ENCODE results near the gene SUPT3H.

SUPT3H gene

GRCh38 chr6:44824567-44824966 is 553.2 kb downstream of the SUPT3H start:
- no peak for DNase-seq

- DNase-seq, result no peak
These were observed 557.0 kb downstream of the SUPT3H start for GRCh38 chr6:44820759-44821158.

GRCh38 chr6:44820321-44820720 is 557.4 kb downstream of the SUPT3H start:
- DNase-seq, result no peak

DNA sequence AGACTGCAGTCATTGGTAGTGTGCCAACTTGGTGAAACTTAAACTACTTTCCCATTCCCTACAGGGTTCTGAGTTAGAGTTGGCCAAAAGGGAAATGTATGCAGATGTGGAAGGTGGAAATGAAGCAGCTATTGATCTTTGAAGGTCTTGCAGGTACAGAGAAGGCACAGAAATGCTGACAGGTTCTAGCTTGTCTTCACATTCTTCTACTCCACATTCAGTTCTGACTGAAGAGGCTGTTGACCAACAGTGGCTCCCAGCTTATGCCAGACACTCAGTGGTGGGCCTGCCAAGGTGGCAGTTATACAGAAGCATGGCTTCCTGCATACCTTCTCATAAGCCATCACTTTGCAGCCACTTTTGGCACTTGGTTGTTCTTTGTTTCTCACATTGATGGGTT is 566.3 kb downstream of the SUPT3H start:
- DNase-seq, result no peak

DNA sequence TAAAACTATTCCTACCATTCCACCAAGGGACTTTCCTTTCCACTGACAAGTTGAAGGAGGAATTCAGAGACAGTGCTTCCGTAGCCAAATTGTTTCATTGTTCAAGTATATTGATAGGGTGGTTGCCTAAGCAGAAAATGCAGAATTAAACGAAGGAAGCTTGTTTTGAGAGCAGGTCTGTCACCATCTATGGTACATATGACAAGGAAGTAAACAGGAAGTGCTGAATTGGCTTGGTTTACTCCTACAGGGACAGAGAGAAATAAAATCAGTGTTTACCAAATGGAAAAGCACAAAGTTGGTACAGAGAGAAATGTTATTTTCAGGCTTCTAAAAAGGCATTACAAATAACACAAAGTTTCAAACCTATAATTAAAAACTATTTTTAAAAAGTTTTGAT is 568.5 kb downstream of the SUPT3H start:
- no peak for DNase-seq

DNA sequence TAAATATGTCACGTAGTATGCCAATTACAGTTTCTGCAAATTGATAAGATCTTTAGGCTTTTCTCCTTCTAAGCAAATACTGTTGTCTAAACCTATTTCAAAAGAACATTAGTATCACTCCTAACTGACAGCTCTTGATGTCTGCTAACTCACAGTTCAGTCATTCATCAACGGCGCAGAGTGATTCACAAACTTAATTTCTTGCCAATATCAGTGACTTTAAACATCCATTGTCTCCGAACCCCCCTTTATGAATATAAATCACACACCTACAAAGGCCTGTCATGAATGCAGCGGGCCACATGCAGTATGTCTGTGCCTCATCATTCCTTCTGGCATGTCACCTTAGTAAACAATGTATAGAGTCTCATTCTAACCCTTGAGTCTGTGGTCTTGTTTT is 569.6 kb downstream of the SUPT3H start:
- no peak for DNase-seq

- peak; percentile 29 for DNase-seq
These were observed 571.1 kb downstream of the SUPT3H start for GRCh38 chr6:44806656-44807055.

DNA sequence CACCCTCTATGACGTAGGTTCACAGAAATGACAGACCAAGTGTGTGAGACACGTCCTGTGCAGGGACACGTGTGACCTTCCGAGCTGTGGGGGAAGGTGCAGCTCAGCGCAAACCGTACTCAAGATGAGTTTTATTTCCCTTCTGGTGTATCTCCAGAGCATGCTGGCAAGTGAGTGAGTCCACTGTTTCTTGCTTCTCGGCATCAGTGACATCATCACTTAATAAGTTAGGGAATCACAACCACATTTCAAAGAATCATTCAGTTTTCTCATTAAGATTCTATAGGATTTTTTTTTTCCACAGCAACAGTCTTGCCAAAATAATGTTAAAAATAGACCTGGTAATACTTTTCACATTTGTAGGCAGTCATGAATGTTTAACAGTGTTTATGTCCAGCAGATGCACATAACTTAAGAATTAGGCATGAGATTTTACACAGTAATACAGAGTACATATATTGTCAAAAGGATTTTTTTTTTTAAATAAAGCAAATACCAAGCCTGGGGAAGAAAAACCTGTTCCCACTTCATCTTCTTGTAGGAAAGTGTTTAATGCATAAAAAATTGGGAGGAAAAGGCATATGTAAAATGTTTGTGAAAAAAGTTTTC is 572.4 kb downstream of the SUPT3H start:
- peak; percentile 91 for DNase-seq

GRCh38 chr6:44804546-44805159 is 573.1 kb downstream of the SUPT3H start:
- DNase-seq, result no peak

- DNase-seq, result no peak
These were observed 573.7 kb downstream of the SUPT3H start for GRCh38 chr6:44804016-44804415.

GRCh38 chr6:44800784-44801592 is 576.7 kb downstream of the SUPT3H start:
- no peak for DNase-seq

GRCh38 chr6:44800171-44800783 is 577.5 kb downstream of the SUPT3H start:
- DNase-seq, result peak; percentile 77

DNA sequence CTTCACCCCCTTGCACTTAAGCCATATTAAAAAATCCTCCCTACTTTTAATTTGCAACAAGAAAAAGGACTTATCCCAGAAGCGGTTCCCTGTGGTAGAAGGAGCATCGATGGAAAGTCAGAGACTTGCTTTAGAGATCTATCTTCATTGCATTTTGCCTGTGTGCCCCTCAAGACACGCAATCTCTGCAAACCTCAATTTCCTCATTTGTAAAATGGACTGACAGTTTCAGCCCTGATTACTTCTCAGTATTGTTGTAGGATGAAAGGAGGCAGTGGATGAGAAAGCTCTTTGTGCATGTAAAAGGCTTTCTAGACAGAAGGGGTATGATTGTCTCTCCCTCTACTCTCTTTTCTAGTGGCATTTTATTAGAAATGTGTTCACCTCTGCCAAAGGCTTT is 580.0 kb downstream of the SUPT3H start:
- no peak for DNase-seq

GRCh38 chr6:44795326-44795725 is 582.4 kb downstream of the SUPT3H start:
- no peak for DNase-seq

- DNase-seq, result no peak
These were observed 587.9 kb downstream of the SUPT3H start for GRCh38 chr6:44789806-44790205.

DNA sequence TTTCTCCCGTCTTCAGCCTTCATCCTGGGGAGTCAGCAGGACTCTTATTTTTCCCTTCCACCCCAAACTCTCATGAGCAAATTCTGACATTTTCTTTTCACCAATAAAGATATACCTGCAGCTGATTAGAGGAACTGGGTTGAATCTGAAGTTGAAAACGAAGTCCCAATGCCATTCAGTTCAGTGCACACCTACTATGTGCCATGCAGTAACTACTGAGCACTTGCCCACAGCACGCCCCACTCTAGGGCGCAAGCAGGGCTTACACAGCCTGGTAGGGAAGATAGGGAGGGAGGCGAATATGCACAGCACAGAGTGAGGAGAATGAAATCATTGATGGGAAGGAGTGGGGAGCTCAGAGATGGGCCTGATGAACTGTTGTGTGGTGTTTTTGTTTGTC is 588.7 kb downstream of the SUPT3H start:
- DNase-seq, result no peak

GRCh38 chr6:44788387-44788981 is 589.2 kb downstream of the SUPT3H start:
- peak; percentile 19 for DNase-seq

- DNase-seq, result no peak
These were observed 590.4 kb downstream of the SUPT3H start for GRCh38 chr6:44787254-44787834.

- DNase-seq, result no peak
These were observed 592.6 kb downstream of the SUPT3H start for GRCh38 chr6:44785130-44785529.

GRCh38 chr6:44784195-44784594 is 593.5 kb downstream of the SUPT3H start:
- DNase-seq, result no peak

GRCh38 chr6:44782892-44783291 is 594.8 kb downstream of the SUPT3H start:
- no peak for DNase-seq

GRCh38 chr6:44781912-44782597 is 595.7 kb downstream of the SUPT3H start:
- no peak for DNase-seq
